ENCODE data around the gene PAF1. TPM values are rescaled to one million over a fixed set of nuclear protein-coding genes. Genes with fewer than 3 reads are reported as not detected.
A peak's percentile ranks its signal among the peaks of the same experiment; 100 is the strongest.

PAF1 gene
- total RNA-seq, 2 donors from 2014 or later = 34.8 to 54.3 TPM

DNA sequence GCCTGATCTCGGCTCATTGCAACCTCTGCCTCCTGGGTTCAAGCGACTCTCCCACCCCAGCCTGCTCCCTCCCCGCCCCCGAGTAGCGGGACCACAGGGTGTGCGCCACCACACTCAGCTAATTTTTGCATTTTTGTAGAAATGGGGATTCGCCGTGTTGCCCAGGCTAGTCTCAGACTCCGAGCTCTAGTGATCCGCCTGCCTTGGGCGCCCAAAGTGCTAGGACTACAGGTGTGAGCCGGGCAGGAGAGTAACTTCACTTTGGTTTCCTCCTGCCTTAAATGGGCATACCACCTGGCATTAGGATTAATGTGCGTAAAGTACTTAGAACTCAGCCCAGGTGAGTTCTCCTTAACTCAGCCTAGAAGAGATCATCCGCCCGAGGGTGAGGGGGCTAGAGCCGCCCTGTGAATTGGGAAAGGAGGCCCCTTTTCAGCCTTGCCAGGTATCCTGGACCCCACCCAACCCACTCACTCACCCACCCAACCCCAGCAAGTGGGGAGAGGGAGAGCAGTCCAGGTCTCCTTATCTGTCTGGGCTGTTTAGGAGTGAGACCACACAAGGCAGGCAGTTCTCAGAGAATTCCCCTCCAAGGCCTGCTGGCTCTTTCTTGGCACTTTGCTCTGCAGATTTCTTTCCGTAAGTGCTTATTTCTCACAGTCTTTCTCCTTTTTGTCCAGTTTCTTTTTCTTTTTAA is 14.5 kb upstream of the PAF1 start:
- Histone ChIP-seq H3K4me3 (peak overlapping the region; percentile 86 to 89), H3K36me3 (peaks cover 25% of the 10 kb centered on the region), H3K9me3 (no peaks in the 10 kb centered on the region), H3K27me3 (no peaks in the 10 kb centered on the region), H3K27ac (peak overlapping the region; percentile 99 to 100), H3K4me1 (peaks cover 0 to 54% of the 10 kb centered on the region in 2 donors)
- TF ChIP-seq CTCF (IDR thresholded peaks at IDR 0.05) = no peak
- peak; percentile 59 for DNase-seq (ENCODE audit: low spot score)

GRCh38 chr19:39403331-39404312 is 12.7 kb upstream of the PAF1 start:
- Histone ChIP-seq H3K27ac (peak overlapping the region; percentile 99 to 100), H3K27me3 (no peaks in the 10 kb centered on the region), H3K4me3 (peak overlapping the region; percentile 56 to 64), H3K4me1 (peaks cover 0 to 56% of the 10 kb centered on the region in 2 donors), H3K36me3 (peaks cover 18% of the 10 kb centered on the region), H3K9me3 (no peaks in the 10 kb centered on the region)
- TF ChIP-seq CTCF (IDR thresholded peaks at IDR 0.05) = no peak
- DNase-seq (ENCODE audit: low spot score) = peak; percentile 100

DNA sequence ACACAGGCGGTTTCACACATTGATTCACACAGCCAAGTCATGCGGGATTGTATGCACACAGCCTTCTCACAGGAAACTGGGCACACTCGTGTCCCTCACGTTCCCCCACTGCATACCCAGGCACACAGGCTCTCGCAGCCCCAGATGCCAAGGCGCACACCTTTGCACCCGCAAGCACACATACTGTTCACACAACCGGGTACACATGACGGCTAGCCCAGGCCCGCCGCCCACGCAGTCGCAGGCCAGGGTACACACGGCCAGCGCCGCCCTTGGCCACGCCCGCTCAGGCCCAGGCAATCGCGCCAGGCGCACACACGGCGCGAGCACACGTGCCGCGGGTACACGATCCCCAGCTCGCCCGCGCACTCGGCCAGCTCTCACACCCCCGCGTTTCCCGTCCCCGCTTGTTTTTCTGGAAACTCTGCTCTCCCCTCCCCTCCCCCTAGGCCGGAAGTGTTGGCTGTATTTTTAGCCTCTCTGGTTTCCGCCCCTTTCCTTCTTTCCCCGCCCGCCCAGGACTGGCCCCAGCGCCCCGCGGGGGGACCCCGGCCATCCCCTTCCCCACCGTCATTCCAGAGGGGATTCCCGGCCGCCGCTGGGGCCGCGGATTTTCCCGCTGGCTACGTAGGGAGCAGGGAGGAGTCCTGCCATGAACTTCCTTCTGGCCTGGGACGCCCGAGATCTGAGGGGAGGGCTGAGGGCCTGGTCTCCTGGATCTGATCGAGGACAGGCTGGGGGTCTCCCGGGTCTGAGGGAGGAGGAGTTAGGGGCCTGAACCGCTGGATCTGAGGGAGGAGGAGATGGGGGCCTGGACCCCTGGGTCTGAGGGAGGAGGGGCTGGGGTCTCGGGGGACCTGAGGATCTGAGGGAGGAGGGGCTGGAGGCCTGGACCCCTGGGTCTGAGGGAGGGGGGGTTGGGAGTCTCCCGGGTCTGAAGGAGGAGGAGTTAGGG is 11.7 kb upstream of the PAF1 start:
- Histone ChIP-seq H3K4me1 (peaks cover 0 to 66% of the 10 kb centered on the region in 2 donors), H3K27me3 (no peaks in the 10 kb centered on the region), H3K4me3 (peak overlapping the region; percentile 56 to 64), H3K9me3 (no peaks in the 10 kb centered on the region), H3K27ac (peak overlapping the region; percentile 99 to 100), H3K36me3 (peaks cover 8% of the 10 kb centered on the region)
- peak; percentile 96 for DNase-seq (ENCODE audit: low spot score)
- no peak for TF ChIP-seq CTCF (IDR thresholded peaks at IDR 0.05)

- Histone ChIP-seq H3K36me3 (no peaks in the 10 kb centered on the region), H3K4me3 (peak overlapping the region in 1 of 2 donors; percentile 64), H3K27ac (peak overlapping the region; percentile 99 to 100), H3K4me1 (peaks cover 0 to 71% of the 10 kb centered on the region in 2 donors), H3K9me3 (no peaks in the 10 kb centered on the region), H3K27me3 (no peaks in the 10 kb centered on the region)
- no peak for TF ChIP-seq CTCF (IDR thresholded peaks at IDR 0.05)
- DNase-seq (ENCODE audit: low spot score) = peak; percentile 83
Observed at GRCh38 chr19:39401549-39402345, 10.8 kb upstream of the PAF1 start.

All from right atrium auricular region (tissue), 2 donors.